Measurements from ENCODE around the gene SLC6A18. TPM values are rescaled to one million over a fixed set of nuclear protein-coding genes. Genes with fewer than 3 reads are reported as not detected.
"Not testable (repeated sequence)": the region's sequence is repeated elsewhere in the genome, so short reads cannot be mapped to it uniquely, and the experiment has no call there.

Gene SLC6A18
- total and polyA plus RNA-seq, 8 donors, result 0.14 TPM; not detected in 7

- 69 to 82% methylated on average over 16 of the region's 16 CpGs for WGBS, 2 donors
- intact Hi-C loops (cut with DNase I), result no loop called here
- Histone ChIP-seq H3K27ac (no peak overlapping the region), H3K36me3 (no peaks in the 10 kb centered on the region), H3K4me3 (no peak overlapping the region), H3K4me1 (no peaks in the 10 kb centered on the region), H3K27me3 (no peaks in the 10 kb centered on the region), H3K9me3 (no peaks in the 10 kb centered on the region)
- DNase-seq, result no peak
- FAIRE-seq, result no peak
- no peak for TF ChIP-seq CTCF (IDR thresholded peaks at IDR 0.05)
- ATAC-seq, result no peak
Observed at GRCh38 chr5:1274471-1274870, 49.3 kb downstream of the SLC6A18 start.

DNA sequence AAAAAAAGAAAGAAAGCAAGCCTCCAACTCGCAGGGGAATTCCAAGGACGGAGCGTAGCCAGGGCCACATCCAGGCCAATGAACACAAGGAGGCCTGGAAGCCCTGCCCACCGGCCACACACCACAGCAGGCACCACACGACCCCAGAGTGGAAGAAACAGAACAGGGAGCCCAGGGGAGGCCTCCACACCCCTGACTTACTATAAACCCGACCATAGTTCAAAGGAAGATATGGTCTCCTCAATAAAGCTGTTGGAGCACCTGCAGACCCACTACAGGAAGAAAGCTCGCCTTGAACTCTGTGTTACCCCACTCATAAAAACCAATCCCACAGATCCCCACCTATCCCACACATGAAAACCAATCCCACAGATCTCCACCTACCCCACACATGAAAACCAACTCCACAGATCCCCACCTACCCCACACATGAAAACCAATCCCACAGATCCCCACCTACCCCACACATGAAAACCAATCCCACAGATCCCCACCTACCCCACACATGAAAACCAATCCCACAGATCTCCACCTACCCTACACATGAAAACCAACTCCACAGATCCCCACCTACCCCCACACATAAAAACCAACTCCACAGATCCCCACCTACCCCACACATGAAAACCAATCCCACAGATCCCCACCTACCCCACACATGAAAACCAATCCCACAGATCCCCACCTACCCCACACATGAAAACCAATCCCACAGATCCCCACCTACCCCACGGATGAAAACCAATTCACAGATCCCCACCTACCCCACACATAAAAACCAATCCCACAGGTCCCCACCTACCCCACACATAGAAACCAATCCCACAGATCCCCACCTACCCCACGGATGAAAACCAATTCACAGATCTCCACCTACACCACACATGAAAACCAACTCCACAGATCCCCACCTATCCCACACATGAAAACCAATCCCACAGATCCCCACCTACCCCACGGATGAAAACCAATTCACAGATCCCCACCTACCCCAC, 50.5 kb downstream of the SLC6A18 start:
- H3K4me1 ChIP-seq; intact Hi-C loops (cut with DNase I); H3K4me3 ChIP-seq; H3K27ac ChIP-seq; ATAC-seq; H3K9me3 ChIP-seq; FAIRE-seq; H3K36me3 ChIP-seq; H3K27me3 ChIP-seq: not testable (repeated sequence)
- DNase-seq, result peak in 1 of 6 donors; percentile 24
- WGBS, 2 donors, result 49 to 59% methylated on average over 10 of the region's 10 CpGs

GRCh38 chr5:1276930-1277329, 51.7 kb downstream of the SLC6A18 start:
- TF ChIP-seq CTCF (IDR thresholded peaks at IDR 0.05), result no peak
- 72 to 84% methylated on average over 20 of the region's 20 CpGs for WGBS, 2 donors
- FAIRE-seq, result no peak
- DNase-seq, result no peak
- Histone ChIP-seq H3K27ac (no peak overlapping the region), H3K27me3 (no peaks in the 10 kb centered on the region), H3K4me3 (no peak overlapping the region), H3K36me3 (no peaks in the 10 kb centered on the region), H3K9me3 (no peaks in the 10 kb centered on the region), H3K4me1 (no peaks in the 10 kb centered on the region)
- intact Hi-C loops (cut with DNase I), result no loop called here
- ATAC-seq, result no peak

GRCh38 chr5:1277331-1277730, 52.1 kb downstream of the SLC6A18 start:
- WGBS, 2 donors, result 77 to 85% methylated on average over 21 of the region's 21 CpGs
- no peaks in the 10 kb centered on the region for H3K9me3 ChIP-seq
- H3K36me3 ChIP-seq, result no peaks in the 10 kb centered on the region
- H3K4me3 ChIP-seq, result no peak overlapping the region
- H3K4me1 ChIP-seq, result no peaks in the 10 kb centered on the region
- intact Hi-C loops (cut with DNase I), result no loop called here
- no peaks in the 10 kb centered on the region for H3K27me3 ChIP-seq
- TF ChIP-seq CTCF (IDR thresholded peaks at IDR 0.05), result no peak
- no peak for FAIRE-seq
- H3K27ac ChIP-seq, result no peak overlapping the region
- ATAC-seq, result no peak
- DNase-seq, result no peak

DNA sequence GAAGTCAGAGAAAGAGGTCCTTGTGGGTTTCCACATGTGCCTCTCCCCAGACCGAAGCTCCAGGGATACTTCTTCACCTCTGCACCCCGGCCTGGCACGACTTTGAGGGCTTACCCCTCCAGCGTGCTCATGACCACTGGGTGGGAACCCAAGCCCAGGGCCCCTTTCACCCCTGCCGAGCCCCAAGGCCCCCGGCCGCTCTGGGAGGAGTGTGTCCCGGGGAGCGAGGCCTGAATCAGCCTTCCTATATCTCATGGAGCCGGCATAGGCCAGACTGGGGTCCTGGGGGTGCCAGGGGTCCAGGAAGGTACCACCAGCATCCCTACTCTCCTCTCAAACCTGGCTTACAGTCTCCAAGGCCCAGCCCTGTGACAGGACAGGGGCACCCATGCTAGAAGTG, 52.6 kb downstream of the SLC6A18 start:
- no peak for ATAC-seq
- no peak for FAIRE-seq
- no peaks in the 10 kb centered on the region for H3K27me3 ChIP-seq
- intact Hi-C loops (cut with DNase I), result no loop called here
- WGBS, 2 donors, result 83 to 87% methylated on average over 10 of the region's 10 CpGs
- TF ChIP-seq CTCF (IDR thresholded peaks at IDR 0.05), result no peak
- peak in 1 of 6 donors; percentile 41 for DNase-seq
- no peak overlapping the region for H3K27ac ChIP-seq
- H3K4me1 ChIP-seq, result no peaks in the 10 kb centered on the region
- H3K36me3 ChIP-seq, result no peaks in the 10 kb centered on the region
- H3K4me3 ChIP-seq, result no peak overlapping the region
- no peaks in the 10 kb centered on the region for H3K9me3 ChIP-seq

Data from pancreas (tissue), 10 donors.